ENCODE measurements around the gene APEH.
"Not testable (repeated sequence)": the region's sequence is repeated elsewhere in the genome, so short reads cannot be mapped to it uniquely, and the experiment has no call there.

Gene APEH

DNA sequence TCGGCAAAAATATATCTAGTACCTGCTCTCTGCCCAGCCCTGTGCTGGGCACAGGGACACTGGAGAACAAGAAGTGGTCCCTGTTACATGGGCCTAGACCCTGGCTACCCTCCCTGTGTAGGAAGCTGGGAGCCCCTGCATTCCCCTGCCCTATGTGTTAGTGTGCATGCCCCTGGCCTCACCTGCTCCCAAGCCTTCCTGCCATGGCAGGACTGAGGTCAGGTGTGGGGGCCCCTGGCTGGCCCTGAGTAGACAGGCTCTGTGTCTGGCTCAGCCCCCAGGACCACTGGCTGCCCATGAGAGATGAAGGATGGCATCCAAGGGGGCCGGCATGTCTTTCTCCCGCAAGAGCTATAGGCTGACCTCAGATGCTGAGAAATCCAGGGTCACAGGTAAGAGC lies 16.7 kb downstream of the APEH start:
- not testable (repeated sequence) for DNase-seq (ENCODE audit: low read depth in 2 of 2)

DNA sequence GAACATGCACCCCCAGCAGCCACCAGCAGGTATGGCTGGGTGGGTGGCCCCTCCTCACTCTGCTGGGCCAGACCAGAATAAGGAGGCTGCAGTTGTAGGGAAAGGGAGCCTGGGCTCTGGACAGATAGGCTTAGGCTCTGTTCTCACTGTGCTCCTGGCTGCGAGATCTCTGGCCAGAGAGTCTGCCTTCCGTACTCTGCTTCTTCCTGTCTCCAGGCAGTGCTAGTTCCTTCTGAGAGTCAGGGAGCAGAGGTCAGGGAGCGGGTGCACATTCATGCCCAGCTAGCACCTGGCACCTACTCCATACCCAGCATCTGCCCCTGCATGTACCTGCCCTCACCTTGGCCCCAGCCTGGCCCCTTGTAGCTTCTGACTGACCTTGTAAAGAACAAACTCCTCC lies 17.3 kb downstream of the APEH start:
- not testable (repeated sequence) for DNase-seq (ENCODE audit: low read depth in 2 of 2)

DNA sequence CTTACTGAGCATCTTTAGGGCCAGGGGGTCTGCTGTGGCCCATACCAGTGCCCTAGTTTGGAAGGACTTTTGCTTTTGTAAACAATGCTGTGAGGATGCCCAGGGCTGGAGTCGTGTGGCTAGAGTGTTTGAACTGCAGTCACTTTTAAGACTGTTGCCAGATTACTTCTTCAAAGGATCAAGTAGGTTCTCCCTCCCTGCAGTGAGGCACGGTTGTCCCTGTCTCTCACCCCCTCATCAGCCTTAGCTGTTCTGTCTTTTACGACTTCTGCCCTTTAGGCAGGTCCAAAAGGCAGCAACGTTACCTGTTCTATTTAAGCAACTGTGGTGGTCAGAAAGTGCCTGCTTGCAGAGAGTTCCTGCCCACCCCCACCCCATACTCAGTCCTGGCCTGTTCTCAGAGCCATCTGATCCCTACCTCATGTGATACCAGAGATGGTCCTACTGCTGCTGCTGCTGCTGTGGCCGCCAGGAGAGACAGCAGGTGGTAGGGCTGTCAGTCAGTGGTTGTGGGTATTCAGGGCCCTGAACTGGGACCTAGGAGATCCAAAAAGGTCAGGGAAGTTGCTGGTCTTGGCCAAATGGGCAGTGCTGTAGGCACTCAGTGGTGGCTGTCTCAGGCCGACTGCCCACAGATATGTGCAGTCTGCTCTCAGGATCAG lies 20.4 kb downstream of the APEH start:
- not testable (repeated sequence) for DNase-seq (ENCODE audit: low read depth in 2 of 2)

DNA sequence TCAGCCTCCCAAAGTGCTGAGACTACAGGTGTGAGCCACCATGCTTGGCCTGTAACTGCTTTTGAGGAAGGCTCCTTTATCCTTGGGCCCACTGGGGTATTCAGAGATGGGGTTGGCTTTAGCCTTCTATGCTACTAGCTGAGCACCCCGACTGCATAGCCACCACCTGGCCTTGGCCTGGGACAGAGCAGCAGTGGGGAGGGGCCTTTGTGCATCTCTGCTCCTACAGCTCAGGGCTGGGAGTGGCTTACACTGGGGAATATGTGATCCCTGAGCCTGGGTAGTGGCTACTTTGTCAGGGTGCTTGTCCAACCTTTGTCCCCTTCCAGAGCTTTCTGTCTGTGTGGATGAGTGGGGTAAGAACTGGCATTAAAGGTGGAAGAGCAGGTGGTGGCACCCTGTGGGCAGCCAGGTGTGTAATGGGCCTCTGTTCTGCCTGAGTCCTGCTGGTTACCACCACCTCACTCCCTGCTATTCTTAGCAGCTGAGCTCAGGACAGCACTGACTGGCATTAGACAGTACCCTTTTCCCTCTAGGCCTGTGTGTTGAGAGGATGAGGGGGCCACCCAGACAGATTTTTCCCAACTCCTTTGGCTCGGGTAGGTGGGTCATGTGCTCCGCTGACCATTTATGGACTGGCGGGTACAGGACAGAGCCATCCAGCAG lies 21.3 kb downstream of the APEH start:
- DNase-seq (ENCODE audit: low read depth in 2 of 2): not testable (repeated sequence)

DNA sequence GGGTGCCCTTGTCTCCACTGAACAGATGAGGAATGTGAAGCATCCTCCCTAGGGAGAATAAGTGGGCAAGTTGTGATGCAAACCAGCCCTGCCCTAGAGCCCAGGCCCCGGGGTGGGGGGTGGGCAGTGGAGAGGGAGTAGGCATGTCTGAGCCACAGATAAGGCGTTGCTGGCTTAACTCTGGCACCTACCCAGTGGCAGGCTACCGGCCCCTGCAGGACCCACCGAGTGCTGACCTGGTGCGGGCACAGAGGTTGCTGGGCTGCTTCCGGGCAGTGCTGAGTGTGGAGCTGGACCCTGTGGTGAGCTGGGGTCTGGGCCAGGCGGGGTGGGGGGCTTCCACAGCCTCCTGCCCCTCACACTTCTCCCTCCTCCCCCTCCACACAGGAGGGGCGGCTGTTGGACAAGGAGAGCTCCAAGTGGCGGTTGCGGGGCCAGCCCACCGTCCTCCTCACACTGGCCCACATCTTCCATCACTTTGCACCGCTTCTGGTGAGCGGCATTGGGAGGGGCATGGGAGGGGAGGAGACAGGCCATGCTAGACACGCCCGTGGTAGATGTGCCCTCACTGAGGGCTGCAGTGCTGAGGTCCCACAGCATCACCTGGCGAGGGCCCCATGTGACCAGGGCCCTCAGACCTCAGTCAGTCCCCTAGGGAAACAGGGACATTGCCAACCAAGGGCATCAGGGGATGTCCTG lies 25.3 kb downstream of the APEH start:
- DNase-seq (ENCODE audit: low read depth in 2 of 2): no peak

DNA sequence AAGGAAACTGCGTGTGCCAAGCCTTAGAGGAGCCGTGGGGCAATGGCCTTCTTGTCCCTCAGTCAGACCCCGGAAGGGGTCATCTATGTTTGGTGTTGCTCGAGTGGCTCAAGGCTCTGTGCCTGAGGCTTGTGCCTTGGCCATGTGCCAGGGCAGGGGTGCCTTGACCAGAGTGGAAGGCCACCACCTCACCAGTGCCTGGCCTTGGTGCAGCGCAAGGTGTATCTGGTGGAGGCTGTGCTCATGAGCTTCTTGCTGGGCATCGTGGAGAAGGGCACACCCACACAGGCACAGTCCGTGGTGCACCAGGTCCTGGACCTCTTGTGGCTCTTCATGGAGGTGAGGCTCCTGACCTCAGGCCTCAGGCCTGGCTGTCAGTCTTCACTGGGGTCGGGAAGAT lies 25.9 kb downstream of the APEH start:
- no peak for DNase-seq (ENCODE audit: low read depth in 2 of 2)

DNA sequence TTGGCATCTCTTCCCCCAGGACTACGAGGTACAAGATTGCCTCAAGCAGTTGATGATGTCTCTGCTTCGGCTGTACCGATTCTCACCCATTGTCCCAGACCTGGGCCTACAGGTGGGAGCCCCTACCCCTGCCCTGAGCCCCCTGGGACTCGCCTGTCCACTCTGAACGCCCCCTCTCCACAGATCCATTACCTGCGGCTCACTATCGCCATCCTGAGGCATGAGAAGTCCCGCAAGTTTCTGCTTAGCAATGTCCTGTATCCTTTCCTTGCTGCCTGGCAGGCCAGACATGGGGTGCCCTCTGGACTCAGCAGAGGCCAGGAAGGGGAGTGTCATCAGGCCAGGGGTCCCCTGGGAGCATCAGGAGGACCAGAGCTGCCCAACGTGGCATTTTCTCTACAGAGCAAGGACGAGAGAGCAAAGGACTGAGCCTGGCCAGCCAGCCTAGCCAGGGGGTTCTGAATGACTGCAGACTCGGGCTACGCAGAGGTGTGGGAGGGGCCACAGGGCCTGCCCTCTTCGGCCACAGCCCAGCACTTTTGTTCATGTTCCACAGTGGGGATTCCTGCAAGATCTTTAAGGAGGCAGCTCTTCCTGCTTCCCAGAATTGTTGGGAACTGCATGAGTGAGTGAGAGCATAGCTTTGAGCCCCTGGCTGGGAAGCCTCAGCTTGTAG lies 26.4 kb downstream of the APEH start:
- no peak for DNase-seq (ENCODE audit: low read depth in 2 of 2)

DNA sequence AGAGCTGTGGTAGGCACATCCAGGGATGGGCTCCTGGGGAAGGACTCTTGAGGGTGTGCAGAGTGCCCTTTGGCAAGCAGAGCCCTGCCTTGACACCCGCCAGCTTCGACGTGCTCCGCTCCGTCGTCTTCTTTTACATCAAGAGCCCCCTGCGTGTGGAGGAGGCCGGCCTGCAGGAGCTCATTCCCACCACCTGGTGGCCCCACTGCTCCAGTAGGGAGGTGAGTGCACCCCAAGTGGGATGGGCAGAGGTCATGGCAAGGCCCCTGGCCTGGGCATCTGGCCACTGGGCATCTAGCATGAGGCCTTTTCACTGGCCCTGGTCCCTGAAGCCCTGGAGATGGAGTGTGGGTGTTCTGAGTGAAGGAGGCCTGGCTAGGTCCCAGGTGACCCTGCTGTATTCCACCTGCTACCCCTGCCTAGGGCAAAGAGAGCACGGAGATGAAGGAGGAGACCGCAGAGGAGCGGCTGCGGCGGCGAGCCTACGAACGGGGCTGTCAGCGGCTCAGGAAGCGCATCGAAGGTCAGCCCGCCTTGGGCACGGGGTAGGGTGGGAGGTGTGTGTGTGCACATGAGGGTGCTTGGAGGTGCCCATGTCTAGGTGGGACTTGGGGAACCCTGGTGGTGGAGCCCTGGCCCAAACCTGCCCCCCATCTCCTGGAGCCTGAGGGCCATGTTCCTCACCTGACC lies 27.4 kb downstream of the APEH start:
- no peak for DNase-seq (ENCODE audit: low read depth in 2 of 2)

DNA sequence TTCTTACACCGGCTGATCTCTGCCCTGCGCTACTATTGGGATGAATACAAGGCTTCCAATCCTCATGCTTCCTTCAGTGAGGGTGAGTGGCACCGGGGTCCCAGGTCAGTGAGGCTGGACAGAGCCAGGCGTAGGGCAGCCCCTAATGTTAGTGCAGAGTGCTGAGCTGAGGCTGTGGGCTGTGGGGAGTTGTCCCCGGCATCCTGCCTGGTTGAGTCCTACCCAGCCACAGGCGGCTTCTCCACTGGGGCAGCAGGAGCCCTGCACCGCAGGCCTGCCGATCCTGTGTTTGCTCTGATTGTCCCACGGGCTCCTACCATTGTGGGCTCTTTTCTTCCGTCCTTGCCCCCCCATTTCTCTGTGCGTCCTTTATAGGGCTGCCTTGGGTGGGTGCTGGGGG lies 28.5 kb downstream of the APEH start:
- DNase-seq (ENCODE audit: low read depth in 2 of 2): no peak

DNA sequence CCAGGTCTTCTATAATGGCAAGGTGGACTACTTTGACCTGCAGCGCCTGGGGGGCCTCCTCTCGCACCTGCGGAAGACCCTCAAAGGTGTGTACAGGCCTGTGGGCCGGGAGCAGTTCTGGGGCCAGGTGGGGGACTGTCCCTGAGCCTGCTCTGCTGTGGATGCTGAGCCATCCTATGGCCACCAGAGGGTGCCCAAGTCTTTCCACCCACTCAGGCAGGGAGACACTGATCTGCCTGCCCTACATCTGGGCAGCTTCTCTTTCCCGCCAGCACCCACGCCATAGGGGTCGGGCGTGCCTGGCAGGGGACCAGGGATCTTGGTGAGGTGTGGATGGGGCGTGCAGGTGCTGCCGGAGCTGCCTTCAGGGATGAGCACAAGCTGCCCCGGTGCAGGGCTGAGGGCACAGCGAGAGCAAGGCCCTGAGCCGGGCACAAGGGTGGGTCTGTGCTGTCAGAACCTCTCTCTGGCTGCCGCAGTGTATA lies 29.3 kb downstream of the APEH start:
- no peak for DNase-seq (ENCODE audit: low read depth in 2 of 2)

DNA sequence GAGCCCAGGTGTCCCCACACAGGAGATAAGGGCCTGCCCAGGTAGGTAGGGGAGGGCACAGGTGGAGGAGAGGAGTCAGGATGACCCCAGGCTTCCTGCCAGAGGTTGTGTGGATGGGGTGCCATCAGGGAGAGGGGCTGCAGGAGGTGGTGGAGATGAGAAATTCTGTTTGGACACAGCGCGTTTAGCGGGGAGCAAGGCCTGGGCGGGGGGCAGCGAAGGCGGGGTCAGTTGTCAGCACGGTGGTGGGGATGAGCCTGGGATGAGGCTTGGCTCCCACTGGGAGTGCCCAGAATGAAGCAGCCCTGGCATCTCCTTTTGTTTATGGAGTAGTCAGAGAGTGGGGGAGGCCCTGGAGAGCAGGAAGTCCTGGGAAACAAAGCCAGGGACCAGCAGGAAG lies 29.8 kb downstream of the APEH start:
- DNase-seq (ENCODE audit: low read depth in 2 of 2): no peak

DNA sequence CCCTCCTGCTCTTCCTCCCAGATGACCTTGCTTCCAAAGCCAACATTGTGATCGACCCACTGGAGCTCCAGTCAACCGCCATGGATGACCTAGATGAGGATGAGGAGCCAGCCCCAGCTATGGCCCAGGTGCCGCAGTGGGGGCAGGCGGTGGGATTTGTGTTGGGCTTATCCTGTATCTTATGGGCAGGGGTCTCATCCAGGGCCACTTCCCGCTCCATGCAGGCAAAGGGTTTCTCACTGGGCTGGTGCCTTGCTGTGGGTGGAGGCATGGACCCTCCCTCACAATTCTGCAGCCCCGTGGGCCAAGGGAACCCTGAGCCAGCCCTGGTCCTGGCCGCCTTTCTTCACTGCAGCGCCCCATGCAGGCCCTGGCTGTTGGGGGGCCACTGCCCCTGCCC lies 30.5 kb downstream of the APEH start:
- DNase-seq (ENCODE audit: low read depth in 2 of 2): no peak

DNA sequence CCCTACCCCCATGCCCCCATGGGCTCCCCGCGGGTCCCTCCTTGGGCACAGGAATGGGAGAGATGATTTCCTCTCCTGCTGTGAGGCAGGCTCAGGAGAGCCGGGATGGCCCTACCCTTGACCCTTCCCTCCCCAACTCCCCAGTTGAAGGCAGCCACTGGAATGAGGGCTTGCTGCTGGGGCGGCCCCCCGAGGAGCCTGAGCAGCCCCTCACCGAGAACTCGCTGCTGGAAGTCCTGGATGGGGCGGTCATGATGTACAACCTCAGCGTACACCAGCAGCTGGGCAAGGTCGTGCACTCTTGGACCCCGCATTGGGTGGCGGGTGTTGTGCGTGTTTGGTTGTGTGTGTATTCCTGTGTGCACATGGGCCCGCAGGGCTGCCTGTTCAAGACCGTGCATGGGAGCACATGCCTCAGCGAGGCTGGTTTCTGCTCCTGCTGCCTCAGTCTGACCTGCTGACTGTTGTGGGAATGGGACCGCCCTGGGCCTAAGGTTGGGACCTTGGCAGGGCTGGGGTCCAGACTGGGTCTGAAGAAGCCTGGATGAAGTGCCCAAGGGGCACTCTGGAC lies 31.3 kb downstream of the APEH start:
- DNase-seq (ENCODE audit: low read depth in 2 of 2): no peak

DNA sequence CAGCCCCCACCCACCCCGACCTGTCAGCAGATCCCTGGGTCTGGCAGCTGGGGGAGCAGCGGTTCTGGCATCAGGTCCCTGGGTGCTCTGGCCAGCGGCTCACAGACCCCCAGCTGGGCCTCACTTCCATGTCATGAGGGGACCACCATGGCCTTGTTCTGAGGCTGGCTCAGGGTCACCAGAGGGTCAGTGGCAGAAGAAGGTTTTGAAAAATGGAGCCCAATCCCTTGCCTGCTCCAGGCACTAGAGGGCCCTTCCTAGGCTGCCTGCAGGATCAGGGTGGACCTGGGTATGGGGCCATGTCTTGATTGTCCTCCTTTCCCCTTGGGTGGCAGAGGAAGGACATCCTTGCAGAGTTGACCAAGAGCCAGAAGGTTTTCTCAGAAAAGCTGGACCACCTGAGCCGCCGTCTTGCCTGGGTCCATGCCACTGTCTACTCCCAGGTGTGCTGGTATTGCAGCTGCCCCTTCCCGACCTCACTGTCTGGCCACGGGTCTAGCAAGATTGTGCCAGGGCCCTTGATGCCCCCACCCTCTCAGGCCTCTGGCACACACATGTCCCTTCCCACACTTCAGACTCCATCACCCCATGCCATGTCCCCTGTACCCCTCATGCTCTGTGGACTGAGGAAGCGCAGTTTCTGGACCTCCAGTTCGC lies 32.4 kb downstream of the APEH start:
- DNase-seq (ENCODE audit: low read depth in 2 of 2): no peak

DNA sequence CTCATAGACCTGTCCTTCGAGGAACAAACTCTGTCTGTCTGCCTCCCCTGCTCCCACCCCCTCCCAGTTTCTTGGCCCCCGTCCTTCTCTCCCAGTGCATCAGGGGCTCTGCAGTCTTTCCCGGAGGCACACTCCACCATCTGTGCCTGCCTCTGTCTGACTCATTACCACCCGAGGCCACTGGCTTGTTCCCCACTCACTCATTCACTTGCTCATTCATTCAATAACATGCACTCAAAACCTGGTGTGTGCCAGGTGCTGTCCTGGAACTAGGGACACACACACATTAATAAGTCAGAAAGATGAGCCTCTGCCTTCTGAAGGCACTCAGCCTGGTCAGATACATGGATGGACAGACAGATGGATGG lies 32.9 kb downstream of the APEH start:
- no peak for DNase-seq (ENCODE audit: low read depth in 2 of 2)

DNA sequence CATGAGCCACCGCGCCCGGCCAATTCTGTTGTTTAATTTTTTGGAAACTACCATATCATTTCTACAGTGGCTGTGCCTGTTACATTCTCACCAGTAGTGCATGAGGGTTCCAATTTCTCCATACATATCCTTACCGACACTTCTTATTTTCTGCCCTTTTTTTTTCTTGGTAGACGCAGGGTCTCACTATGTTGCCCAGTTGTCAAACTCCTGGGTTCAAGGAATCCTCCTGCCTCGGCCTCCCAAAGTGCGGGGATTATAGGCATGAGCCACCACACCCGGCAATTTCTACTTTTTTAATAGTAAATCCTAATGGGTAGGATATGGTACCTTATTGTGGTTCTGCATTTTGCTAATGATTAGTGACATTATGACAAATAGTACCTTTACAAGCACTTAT lies 35.7 kb downstream of the APEH start:
- no peak for DNase-seq (ENCODE audit: low read depth in 2 of 2)

DNA sequence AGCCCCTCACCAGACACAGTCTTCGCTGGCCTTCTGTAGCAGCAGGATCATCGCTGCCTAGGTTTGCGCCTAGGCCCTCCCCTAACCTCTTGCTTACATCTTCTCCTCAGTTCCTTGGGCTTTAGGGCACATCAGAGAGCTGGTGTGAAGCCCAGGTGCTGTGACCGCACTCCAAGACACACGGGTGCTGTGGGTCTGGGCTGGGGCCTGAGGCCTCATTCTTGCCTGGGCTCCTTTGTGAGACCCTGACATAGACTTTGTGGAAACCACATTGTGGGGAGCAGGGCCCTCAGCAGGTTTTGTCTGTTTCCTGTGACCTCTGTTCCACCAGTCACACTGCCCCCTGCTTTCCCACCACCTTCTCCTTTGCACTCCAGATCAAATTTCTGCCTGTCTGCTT lies 37.3 kb downstream of the APEH start:
- DNase-seq (ENCODE audit: low read depth in 2 of 2): no peak

DNA sequence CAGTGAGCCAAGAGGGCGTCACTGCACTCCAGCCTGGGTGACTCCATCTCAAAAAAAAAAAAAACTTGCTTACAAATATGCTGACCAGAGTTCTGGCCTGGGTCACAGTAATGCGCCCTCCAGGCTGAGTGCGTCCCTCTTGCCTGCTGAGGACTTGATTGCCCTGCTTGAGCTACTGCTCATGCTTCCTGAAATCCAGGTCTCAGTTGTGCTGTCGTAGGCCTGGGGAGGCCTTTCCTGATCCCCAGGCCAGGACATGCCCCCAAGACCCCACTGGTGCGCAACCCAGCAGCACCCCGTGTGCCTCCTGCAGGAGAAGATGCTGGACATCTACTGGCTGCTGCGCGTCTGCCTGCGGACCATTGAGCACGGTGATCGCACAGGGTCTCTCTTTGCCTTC lies 38.0 kb downstream of the APEH start:
- DNase-seq (ENCODE audit: low read depth in 2 of 2): no peak

DNA sequence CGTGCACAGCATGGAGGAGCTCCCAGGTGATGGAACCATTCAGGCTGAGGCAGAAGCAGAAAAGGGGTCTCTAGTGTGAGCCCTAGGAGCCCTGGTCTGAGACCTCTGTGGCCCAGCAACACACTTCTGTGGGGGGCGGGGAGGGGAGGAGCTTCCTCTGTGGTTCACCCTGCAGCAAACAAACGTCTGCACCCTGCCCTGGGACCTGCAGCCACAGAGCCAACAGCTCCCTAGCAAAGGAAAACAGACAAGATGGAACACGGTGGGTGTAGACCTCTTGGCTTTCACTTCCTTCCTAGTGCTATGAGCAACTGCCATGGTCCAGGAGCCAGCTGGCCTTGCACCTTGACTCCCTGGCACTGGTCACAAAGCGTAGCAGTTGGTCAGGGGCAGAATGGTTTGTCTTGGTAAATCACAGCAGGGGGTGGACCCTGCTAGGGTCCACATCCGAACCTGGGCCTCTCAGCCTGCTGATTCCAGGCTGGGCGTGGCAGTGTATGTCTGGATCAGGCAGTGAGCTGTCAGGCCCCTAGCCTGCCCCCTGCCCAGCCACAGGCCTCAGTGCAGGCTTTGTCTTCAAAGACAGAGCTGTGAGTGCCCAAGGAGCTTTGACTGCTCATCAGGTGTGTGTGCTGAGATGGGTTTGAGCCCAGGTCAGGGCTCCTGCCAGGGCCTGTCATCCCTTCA lies 38.6 kb downstream of the APEH start:
- DNase-seq (ENCODE audit: low read depth in 2 of 2): no peak

DNA sequence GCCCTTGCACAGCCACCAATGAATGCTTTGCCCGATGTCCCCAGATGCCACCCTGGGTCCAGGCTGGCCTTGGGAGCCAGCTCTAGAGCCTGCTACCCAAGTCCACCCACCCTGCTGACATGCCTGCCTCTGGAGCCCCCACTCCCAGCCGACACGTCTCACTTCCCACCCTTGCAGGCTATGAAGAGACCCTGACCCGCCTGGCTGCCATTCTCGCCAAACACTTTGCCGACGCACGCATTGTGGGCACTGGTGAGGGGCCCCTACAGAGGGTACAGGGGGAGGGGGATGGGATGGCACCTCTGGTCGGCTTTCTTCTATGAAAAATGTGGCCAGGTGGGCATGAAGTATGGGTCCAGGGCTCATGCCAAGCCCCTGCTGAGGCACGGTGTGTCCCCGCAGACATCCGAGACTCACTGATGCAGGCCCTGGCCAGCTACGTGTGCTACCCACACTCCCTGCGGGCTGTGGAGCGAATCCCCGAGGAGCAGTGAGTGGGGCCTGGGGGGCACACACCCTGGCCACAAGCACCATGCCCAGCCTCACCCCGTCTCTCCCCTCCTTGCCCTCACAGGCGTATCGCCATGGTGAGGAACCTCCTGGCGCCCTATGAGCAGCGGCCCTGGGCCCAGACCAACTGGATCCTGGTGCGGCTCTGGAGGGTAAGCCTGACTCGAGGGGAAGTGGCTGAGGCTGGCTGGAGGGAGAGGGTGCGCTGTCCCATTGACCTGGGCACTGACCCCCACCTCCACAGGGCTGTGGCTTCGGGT lies 39.4 kb downstream of the APEH start:
- DNase-seq (ENCODE audit: low read depth in 2 of 2): no peak

All from fibroblast of skin of left biceps (primary cell).